Germinal center (tissue), 1 donor: ENCODE data around the gene GALNT12.

Experiments
- DNase-seq: peaks from one replicate; pipeline ENCODE4 v3.0.0; 2012; ENCODE audit warnings: mixed read lengths, low spot score

Gene GALNT12

GRCh38 chr9:98880311-98881015, 73.0 kb downstream of the GALNT12 start:
- DNase-seq, result no peak

- no peak for DNase-seq
Measured at GRCh38 chr9:98881356-98881755, 73.9 kb downstream of the GALNT12 start.

GRCh38 chr9:98881836-98882568, 74.5 kb downstream of the GALNT12 start:
- no peak for DNase-seq

GRCh38 chr9:98882569-98882923, 75.1 kb downstream of the GALNT12 start:
- no peak for DNase-seq

- DNase-seq, result no peak
Measured at GRCh38 chr9:98883276-98883675, 75.8 kb downstream of the GALNT12 start.

- no peak for DNase-seq
Measured at GRCh38 chr9:98884849-98885248, 77.4 kb downstream of the GALNT12 start.

GRCh38 chr9:98885575-98886295, 78.3 kb downstream of the GALNT12 start:
- DNase-seq, result no peak

GRCh38 chr9:98886691-98887229, 79.3 kb downstream of the GALNT12 start:
- DNase-seq, result no peak

GRCh38 chr9:98887918-98888510, 80.5 kb downstream of the GALNT12 start:
- DNase-seq, result no peak

GRCh38 chr9:98888801-98889421, 81.4 kb downstream of the GALNT12 start:
- no peak for DNase-seq

- no peak for DNase-seq
Measured at GRCh38 chr9:98890256-98890655, 82.8 kb downstream of the GALNT12 start.

- DNase-seq, result no peak
Measured at GRCh38 chr9:98892288-98892687, 84.8 kb downstream of the GALNT12 start.

- DNase-seq, result no peak
Measured at GRCh38 chr9:98892690-98893089, 85.2 kb downstream of the GALNT12 start.

GRCh38 chr9:98894171-98894570, 86.7 kb downstream of the GALNT12 start:
- no peak for DNase-seq

GRCh38 chr9:98894761-98895160, 87.3 kb downstream of the GALNT12 start:
- DNase-seq, result no peak

- DNase-seq, result no peak
Measured at GRCh38 chr9:98896632-98897031, 89.2 kb downstream of the GALNT12 start.

GRCh38 chr9:98897745-98898144, 90.3 kb downstream of the GALNT12 start:
- DNase-seq, result no peak

- DNase-seq, result no peak
Measured at GRCh38 chr9:98899408-98900056, 92.1 kb downstream of the GALNT12 start.
